GM23338 (cell line): ENCODE measurements around the gene PCDHB5. TPM values are rescaled to one million over a fixed set of nuclear protein-coding genes. Genes with fewer than 3 reads are reported as not detected.
"Not testable (repeated sequence)": the region's sequence is repeated elsewhere in the genome, so short reads cannot be mapped to it uniquely, and the experiment has no call there.

Experiments
- ATAC-seq: fragments of 200-7000 bp; cut with Tn5 transposase; 3 replicates; pipeline ENCODE4 v1.9.1; 2020
- DNase-seq: peaks from one replicate; pipeline ENCODE4 v3.0.0-alpha.2; 2015; ENCODE audit warnings: low spot score
- H2AFZ ChIP-seq: fragments of 200-600 bp; sonication (generic); 2 replicates; pipeline ENCODE4 v1.8.0; 2016; ENCODE audit warnings: antibody characterized with exemption, mild to moderate bottlenecking, moderate library complexity
- H3F3A ChIP-seq: fragments of 200-600 bp; sonication (generic); replicated peaks from 2 replicates; pipeline ENCODE4 v1.8.0; 2017; ENCODE audit warnings: antibody characterized with exemption, mixed run types, low read depth
- H3K27ac ChIP-seq: fragments of 200-600 bp; sonication (generic); 2 replicates; pipeline ENCODE4 v1.6.1; 2016; ENCODE audit warnings: low read depth
- H3K27me3 ChIP-seq: fragments of 200-600 bp; sonication (generic); 2 replicates; pipeline ENCODE4 v1.8.0; 2016; ENCODE audit warnings: mild to moderate bottlenecking, mixed run types, moderate library complexity; ENCODE audit not compliant: insufficient read depth
- H3K36me3 ChIP-seq: fragments of 200-600 bp; sonication (generic); 2 replicates; pipeline ENCODE4 v1.8.0; 2016; ENCODE audit warnings: mild to moderate bottlenecking; ENCODE audit not compliant: insufficient read depth
- H3K4me1 ChIP-seq: fragments of 200-600 bp; sonication (generic); 2 replicates; pipeline ENCODE4 v1.8.0; 2016; ENCODE audit warnings: mild to moderate bottlenecking, moderate library complexity; ENCODE audit not compliant: insufficient read depth
- H3K4me2 ChIP-seq: fragments of 200-600 bp; sonication (generic); 2 replicates; pipeline ENCODE4 v1.7.1; 2017; ENCODE audit warnings: mixed run types
- H3K4me3 ChIP-seq: fragments of 200-600 bp; sonication (generic); 2 replicates; pipeline ENCODE4 v1.6.1; 2016; ENCODE audit warnings: mixed run types
- H3K79me2 ChIP-seq: fragments of 200-600 bp; sonication (generic); replicated peaks from 2 replicates; pipeline ENCODE4 v1.8.0; 2017; ENCODE audit warnings: mild to moderate bottlenecking; ENCODE audit not compliant: insufficient read depth
- H3K9me2 ChIP-seq: fragments of 200-600 bp; sonication (generic); 2 replicates; pipeline ENCODE4 v1.8.0; 2017; ENCODE audit not compliant: insufficient read depth
- H4K20me1 ChIP-seq: fragments of 200-600 bp; sonication (generic); replicated peaks from 2 replicates; pipeline ENCODE4 v1.8.0; 2017; ENCODE audit warnings: mild to moderate bottlenecking; ENCODE audit not compliant: insufficient read depth
- H3K27ac Mint-ChIP-seq: 2 replicates; pipeline ENCODE4 v1.8.0; 2020; ENCODE audit warnings: inconsistent platforms, mild to moderate bottlenecking, moderate library complexity, mixed read lengths
- H3K27me3 Mint-ChIP-seq: 3 replicates; pipeline ENCODE4 v1.8.0; 2022; ENCODE audit warnings: low read depth, mild to moderate bottlenecking, moderate library complexity, mixed read lengths, inconsistent platforms; ENCODE audit not compliant: insufficient read depth, poor library complexity
- H3K36me3 Mint-ChIP-seq: 3 replicates; pipeline ENCODE4 v1.8.0; 2021; ENCODE audit warnings: low read depth, mild to moderate bottlenecking, inconsistent platforms, moderate library complexity, mixed read lengths
- H3K4me1 Mint-ChIP-seq: 3 replicates; pipeline ENCODE4 v1.8.0; 2020; ENCODE audit warnings: mild to moderate bottlenecking, inconsistent platforms, mixed read lengths
- H3K4me3 Mint-ChIP-seq: 3 replicates; pipeline ENCODE4 v1.8.0; 2021; ENCODE audit warnings: moderate library complexity, mild to moderate bottlenecking, inconsistent platforms, mixed read lengths
- H3K9me3 Mint-ChIP-seq: 3 replicates; pipeline ENCODE4 v1.8.0; 2020; ENCODE audit warnings: moderate library complexity, mild to moderate bottlenecking, inconsistent platforms, mixed read lengths
- CREB1 ChIP-seq: fragments of 250-450 bp; sonication (Bioruptor Pico); IDR thresholded peaks from 2 replicates; pipeline ENCODE4 v1.5.0; 2020; ENCODE audit warnings: low read depth, mild to moderate bottlenecking, moderate library complexity
- EZH2phosphoT487 ChIP-seq: fragments of 200-600 bp; sonication (generic); IDR thresholded peaks from one replicate; pipeline ENCODE4 v1.8.1; 2018; ENCODE audit warnings: antibody characterized with exemption; ENCODE audit not compliant: unreplicated experiment
- NANOG ChIP-seq: IDR thresholded peaks from 2 replicates; pipeline ENCODE4 v1.6.1; 2016; ENCODE audit warnings: antibody characterized with exemption, borderline replicate concordance
- POLR2AphosphoS5 ChIP-seq: IDR thresholded peaks from 2 replicates; pipeline ENCODE4 v1.6.1; 2016; ENCODE audit warnings: antibody characterized with exemption, low read depth
- STAT1 ChIP-seq: IDR thresholded peaks from one replicate; pipeline ENCODE4 v1.6.1; 2016; ENCODE audit warnings: antibody characterized with exemption; ENCODE audit not compliant: unreplicated experiment
- polyA plus RNA-seq: library from polyadenylated mRNA; unstranded; fragments of >200 nt; fragmentation: Nextera tagmentation; extraction: Ambion mirVana; gene quantifications from 2 replicates; pipeline ENCODE4 v1.2.1, GENCODE V29; 2016
- total RNA-seq: library from RNA; depleted of rRNA; stranded (reverse); fragments of >200 nt; shearing (Covaris generic); gene quantifications from 2 replicates; pipeline ENCODE4 v1.2.3, GENCODE V29; 2014
- TF ChIP-seq, protein P1 (sequence below): IDR thresholded peaks from one replicate; pipeline ENCODE4 v1.6.1; 2018; ENCODE audit warnings: antibody characterized with exemption; ENCODE audit not compliant: unreplicated experiment
- TF ChIP-seq, protein P2 (sequence below), 2 experiments: fragments of 200-600 bp in 1 of 2; sonication (generic) in 1 of 2; conservative IDR thresholded peaks; 2 replicates each; pipeline versions ENCODE4 v1.5.1 to v1.6.1; 2016 to 2017; ENCODE audit warnings: antibody characterized with exemption in 2 of 2, low read depth in 2 of 2, mild to moderate bottlenecking in 2 of 2, moderate library complexity in 1 of 2
- TF ChIP-seq, protein P3 (sequence below): fragments of 250-450 bp; sonication (Bioruptor Pico); IDR thresholded peaks from 2 replicates; pipeline ENCODE4 v1.5.0; 2020; ENCODE audit warnings: mild to moderate bottlenecking, moderate library complexity

PCDHB5 gene
- total and polyA plus RNA-seq, 2 experiments from 2014 or later: 18.7 to 49.7 TPM

DNA sequence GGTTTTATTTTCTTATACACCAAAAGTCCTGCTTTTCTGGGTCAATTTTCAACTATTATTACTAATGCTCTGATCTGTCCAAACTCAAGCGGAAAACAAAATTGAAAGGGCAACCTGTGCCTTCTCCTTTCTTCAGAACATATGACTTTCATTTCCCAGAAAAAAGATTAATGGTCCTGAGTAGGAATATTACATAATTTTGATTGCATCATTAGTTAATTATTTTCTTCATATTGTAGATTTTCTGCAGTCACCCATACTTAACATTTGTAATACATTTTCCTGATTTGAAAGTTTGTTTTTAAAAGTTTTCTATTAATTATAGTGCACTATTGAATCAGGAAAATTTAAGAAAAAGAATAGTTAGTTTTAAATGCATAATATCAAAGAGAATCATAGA is 40.9 kb downstream of the PCDHB5 start (continued):
- TF ChIP-seq, protein P1, sequence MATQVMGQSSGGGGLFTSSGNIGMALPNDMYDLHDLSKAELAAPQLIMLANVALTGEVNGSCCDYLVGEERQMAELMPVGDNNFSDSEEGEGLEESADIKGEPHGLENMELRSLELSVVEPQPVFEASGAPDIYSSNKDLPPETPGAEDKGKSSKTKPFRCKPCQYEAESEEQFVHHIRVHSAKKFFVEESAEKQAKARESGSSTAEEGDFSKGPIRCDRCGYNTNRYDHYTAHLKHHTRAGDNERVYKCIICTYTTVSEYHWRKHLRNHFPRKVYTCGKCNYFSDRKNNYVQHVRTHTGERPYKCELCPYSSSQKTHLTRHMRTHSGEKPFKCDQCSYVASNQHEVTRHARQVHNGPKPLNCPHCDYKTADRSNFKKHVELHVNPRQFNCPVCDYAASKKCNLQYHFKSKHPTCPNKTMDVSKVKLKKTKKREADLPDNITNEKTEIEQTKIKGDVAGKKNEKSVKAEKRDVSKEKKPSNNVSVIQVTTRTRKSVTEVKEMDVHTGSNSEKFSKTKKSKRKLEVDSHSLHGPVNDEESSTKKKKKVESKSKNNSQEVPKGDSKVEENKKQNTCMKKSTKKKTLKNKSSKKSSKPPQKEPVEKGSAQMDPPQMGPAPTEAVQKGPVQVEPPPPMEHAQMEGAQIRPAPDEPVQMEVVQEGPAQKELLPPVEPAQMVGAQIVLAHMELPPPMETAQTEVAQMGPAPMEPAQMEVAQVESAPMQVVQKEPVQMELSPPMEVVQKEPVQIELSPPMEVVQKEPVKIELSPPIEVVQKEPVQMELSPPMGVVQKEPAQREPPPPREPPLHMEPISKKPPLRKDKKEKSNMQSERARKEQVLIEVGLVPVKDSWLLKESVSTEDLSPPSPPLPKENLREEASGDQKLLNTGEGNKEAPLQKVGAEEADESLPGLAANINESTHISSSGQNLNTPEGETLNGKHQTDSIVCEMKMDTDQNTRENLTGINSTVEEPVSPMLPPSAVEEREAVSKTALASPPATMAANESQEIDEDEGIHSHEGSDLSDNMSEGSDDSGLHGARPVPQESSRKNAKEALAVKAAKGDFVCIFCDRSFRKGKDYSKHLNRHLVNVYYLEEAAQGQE: no peak
- TF ChIP-seq STAT1 (no peak), EZH2phosphoT487 (no peak), POLR2AphosphoS5 (no peak), CREB1 (CRISPR knock-in tag) (no peak)

DNA sequence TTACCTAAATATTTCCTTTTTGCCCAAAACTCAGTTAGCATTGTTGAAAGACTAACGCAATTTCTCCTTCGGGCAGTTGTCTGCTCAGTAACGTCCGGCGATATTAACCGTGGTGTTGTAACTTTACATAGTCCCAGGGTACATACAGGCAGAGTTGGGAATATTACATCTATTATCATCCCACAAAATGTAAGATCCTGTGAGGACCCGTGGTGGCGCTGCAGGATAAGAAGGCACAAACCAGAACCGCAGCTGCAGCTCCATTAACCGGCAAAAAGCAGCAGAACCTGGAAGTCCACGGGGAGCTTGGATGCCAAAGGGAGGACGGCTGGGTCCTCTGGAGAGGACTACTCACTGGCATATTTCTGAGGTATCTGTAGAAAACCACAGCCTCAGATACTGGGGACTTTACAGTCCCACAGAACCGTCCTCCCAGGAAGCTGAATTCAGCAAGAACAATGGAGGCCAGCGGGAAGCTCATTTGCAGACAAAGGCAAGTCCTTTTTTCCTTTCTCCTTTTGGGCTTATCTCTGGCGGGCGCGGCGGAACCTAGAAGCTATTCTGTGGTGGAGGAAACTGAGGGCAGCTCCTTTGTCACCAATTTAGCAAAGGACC is 42.7 kb downstream of the PCDHB5 start, which contains the start of gene PCDHB8:
Gene PCDHB8, plus strand, starts transcription at position 214 of the 615 bp plus-strand sequence. Its CDS starts 245 bp downstream, at position 459.
- peak; percentile 79 for ATAC-seq
- H3K9me2 ChIP-seq, H3K27me3 ChIP-seq, H3K4me1 Mint-ChIP-seq, H3K79me2 ChIP-seq, H3K27me3 Mint-ChIP-seq, H3K36me3 ChIP-seq, H3K4me1 ChIP-seq, H3K27ac ChIP-seq, H3F3A ChIP-seq, H3K27ac Mint-ChIP-seq, H3K4me3 Mint-ChIP-seq, H3K4me2 ChIP-seq, H4K20me1 ChIP-seq: not testable (repeated sequence)
- TF ChIP-seq NANOG: peak; percentile 23; the same call in 1 of the 2 replicates
- TF ChIP-seq, protein P2, sequence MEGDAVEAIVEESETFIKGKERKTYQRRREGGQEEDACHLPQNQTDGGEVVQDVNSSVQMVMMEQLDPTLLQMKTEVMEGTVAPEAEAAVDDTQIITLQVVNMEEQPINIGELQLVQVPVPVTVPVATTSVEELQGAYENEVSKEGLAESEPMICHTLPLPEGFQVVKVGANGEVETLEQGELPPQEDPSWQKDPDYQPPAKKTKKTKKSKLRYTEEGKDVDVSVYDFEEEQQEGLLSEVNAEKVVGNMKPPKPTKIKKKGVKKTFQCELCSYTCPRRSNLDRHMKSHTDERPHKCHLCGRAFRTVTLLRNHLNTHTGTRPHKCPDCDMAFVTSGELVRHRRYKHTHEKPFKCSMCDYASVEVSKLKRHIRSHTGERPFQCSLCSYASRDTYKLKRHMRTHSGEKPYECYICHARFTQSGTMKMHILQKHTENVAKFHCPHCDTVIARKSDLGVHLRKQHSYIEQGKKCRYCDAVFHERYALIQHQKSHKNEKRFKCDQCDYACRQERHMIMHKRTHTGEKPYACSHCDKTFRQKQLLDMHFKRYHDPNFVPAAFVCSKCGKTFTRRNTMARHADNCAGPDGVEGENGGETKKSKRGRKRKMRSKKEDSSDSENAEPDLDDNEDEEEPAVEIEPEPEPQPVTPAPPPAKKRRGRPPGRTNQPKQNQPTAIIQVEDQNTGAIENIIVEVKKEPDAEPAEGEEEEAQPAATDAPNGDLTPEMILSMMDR (conservative IDR thresholded peaks at IDR 0.05; ENCODE audit: low read depth in 2 of 2): peak; percentile 75 to 98
- TF ChIP-seq, protein P3, sequence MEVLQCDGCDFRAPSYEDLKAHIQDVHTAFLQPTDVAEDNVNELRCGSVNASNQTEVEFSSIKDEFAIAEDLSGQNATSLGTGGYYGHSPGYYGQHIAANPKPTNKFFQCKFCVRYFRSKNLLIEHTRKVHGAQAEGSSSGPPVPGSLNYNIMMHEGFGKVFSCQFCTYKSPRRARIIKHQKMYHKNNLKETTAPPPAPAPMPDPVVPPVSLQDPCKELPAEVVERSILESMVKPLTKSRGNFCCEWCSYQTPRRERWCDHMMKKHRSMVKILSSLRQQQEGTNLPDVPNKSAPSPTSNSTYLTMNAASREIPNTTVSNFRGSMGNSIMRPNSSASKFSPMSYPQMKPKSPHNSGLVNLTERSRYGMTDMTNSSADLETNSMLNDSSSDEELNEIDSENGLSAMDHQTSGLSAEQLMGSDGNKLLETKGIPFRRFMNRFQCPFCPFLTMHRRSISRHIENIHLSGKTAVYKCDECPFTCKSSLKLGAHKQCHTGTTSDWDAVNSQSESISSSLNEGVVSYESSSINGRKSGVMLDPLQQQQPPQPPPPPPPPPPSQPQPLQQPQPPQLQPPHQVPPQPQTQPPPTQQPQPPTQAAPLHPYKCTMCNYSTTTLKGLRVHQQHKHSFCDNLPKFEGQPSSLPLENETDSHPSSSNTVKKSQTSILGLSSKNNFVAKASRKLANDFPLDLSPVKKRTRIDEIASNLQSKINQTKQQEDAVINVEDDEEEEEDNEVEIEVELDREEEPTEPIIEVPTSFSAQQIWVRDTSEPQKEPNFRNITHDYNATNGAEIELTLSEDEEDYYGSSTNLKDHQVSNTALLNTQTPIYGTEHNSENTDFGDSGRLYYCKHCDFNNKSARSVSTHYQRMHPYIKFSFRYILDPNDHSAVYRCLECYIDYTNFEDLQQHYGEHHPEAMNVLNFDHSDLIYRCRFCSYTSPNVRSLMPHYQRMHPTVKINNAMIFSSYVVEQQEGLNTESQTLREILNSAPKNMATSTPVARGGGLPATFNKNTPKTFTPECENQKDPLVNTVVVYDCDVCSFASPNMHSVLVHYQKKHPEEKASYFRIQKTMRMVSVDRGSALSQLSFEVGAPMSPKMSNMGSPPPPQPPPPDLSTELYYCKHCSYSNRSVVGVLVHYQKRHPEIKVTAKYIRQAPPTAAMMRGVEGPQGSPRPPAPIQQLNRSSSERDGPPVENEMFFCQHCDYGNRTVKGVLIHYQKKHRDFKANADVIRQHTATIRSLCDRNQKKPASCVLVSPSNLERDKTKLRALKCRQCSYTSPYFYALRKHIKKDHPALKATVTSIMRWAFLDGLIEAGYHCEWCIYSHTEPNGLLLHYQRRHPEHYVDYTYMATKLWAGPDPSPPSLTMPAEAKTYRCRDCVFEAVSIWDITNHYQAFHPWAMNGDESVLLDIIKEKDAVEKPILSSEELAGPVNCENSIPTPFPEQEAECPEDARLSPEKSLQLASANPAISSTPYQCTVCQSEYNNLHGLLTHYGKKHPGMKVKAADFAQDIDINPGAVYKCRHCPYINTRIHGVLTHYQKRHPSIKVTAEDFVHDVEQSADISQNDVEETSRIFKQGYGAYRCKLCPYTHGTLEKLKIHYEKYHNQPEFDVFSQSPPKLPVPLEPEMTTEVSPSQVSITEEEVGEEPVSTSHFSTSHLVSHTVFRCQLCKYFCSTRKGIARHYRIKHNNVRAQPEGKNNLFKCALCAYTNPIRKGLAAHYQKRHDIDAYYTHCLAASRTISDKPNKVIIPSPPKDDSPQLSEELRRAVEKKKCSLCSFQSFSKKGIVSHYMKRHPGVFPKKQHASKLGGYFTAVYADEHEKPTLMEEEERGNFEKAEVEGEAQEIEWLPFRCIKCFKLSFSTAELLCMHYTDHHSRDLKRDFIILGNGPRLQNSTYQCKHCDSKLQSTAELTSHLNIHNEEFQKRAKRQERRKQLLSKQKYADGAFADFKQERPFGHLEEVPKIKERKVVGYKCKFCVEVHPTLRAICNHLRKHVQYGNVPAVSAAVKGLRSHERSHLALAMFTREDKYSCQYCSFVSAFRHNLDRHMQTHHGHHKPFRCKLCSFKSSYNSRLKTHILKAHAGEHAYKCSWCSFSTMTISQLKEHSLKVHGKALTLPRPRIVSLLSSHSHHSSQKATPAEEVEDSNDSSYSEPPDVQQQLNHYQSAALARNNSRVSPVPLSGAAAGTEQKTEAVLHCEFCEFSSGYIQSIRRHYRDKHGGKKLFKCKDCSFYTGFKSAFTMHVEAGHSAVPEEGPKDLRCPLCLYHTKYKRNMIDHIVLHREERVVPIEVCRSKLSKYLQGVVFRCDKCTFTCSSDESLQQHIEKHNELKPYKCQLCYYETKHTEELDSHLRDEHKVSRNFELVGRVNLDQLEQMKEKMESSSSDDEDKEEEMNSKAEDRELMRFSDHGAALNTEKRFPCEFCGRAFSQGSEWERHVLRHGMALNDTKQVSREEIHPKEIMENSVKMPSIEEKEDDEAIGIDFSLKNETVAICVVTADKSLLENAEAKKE (CRISPR knock-in tag): 0 out of 2 replicates have a peak, but pooled peaks have one; percentile 7
- H3K9me3 Mint-ChIP-seq: peaks cover 19% of the 10 kb centered on the region
- peaks cover 16% of the 10 kb centered on the region for H3K36me3 Mint-ChIP-seq
- Histone ChIP-seq H2AFZ (0 out of 2 replicates have a peak within 1 kb of the TSS, but pooled peaks have one; percentile 2), H3K4me3 (peak within 1 kb of the TSS; percentile 31)
- DNase-seq: peak; percentile 90

DNA sequence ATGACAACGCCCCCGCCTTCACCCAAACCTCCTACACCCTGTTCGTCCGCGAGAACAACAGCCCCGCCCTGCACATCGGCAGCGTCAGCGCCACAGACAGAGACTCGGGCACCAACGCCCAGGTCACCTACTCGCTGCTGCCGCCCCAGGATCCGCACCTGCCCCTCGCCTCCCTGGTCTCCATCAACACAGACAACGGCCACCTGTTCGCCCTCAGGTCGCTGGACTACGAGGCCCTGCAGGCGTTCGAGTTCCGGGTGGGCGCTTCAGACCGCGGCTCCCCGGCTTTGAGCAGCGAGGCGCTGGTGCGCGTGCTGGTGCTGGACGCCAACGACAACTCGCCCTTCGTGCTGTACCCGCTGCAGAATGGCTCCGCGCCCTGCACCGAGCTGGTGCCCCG is 44.4 kb downstream of the PCDHB5 start:
- not testable (repeated sequence) for H3K4me1 Mint-ChIP-seq

More for the DNA sequence above, 44.4 kb downstream of the PCDHB5 start:
- H3F3A ChIP-seq, H3K79me2 ChIP-seq, DNase-seq, H2AFZ ChIP-seq, ATAC-seq, H3K4me1 ChIP-seq, H4K20me1 ChIP-seq, H3K4me3 Mint-ChIP-seq, H3K4me3 ChIP-seq, H3K27ac ChIP-seq, H3K27me3 ChIP-seq, H3K27ac Mint-ChIP-seq, H3K9me2 ChIP-seq, H3K36me3 ChIP-seq, H3K27me3 Mint-ChIP-seq, H3K4me2 ChIP-seq: not testable (repeated sequence)
- peaks cover 20% of the 10 kb centered on the region for H3K36me3 Mint-ChIP-seq
- H3K9me3 Mint-ChIP-seq: peaks cover 22% of the 10 kb centered on the region
